Tibial nerve (tissue), 4 donors: ENCODE data around the gene LYPD6B. TPM values are rescaled to one million over a fixed set of nuclear protein-coding genes. Genes with fewer than 3 reads are reported as not detected.

Experiments
- DNase-seq, 2 donors: peaks; one replicate each; pipeline ENCODE4 v3.0.0-alpha.2; 2019; ENCODE audit warnings: low spot score in 2 of 2
- H3K27ac ChIP-seq, 4 donors: fragments of 200-600 bp; sonication (generic) in 3 of 4; one replicate each; pipeline ENCODE4 v1.5.1; 2017 to 2019; ENCODE audit warnings: mild to moderate bottlenecking in 1 of 4
- H3K27me3 ChIP-seq, 2 donors: fragments of 200-600 bp; sonication (generic) in 1 of 2; one replicate each; pipeline versions ENCODE4 v1.5.1 to v1.6.0; 2017 to 2019
- H3K36me3 ChIP-seq, 3 donors: fragments of 200-600 bp; sonication (generic); one replicate each; pipeline ENCODE4 v1.5.1; 2018 to 2019
- H3K4me1 ChIP-seq, 4 donors: fragments of 200-600 bp; sonication (generic) in 3 of 4; one replicate each; pipeline ENCODE4 v1.5.1; 2017 to 2019
- H3K4me3 ChIP-seq, 4 donors: fragments of 200-600 bp; sonication (generic) in 3 of 4; one replicate each; pipeline ENCODE4 v1.5.1; 2017 to 2019; ENCODE audit warnings: mild to moderate bottlenecking in 1 of 4, moderate library complexity in 1 of 4
- H3K9me3 ChIP-seq, 4 donors: fragments of 200-600 bp; sonication (generic) in 3 of 4; one replicate each; pipeline ENCODE4 v1.5.1; 2017 to 2019
- CTCF ChIP-seq, 5 experiments: fragments of 200-600 bp in 3 of 5; fragments of 450-650 bp in 2 of 5; sonication (generic) in 3 of 5; IDR thresholded peaks; one replicate each; pipeline ENCODE4 v1.5.1; 2016 to 2019; ENCODE audit warnings: antibody characterized with exemption in 5 of 5, mild to moderate bottlenecking in 3 of 5, moderate library complexity in 2 of 5
- EP300 ChIP-seq, 2 donors: sonication (generic); formaldehyde crosslinking; IDR thresholded peaks; one replicate each; pipeline ENCODE4 v1.6.1; 2017; ENCODE audit warnings: antibody characterized with exemption in 2 of 2, mild to moderate bottlenecking in 1 of 2
- POLR2A ChIP-seq, 2 donors: fragments of 450-650 bp; IDR thresholded peaks; one replicate each; pipeline ENCODE4 v1.6.1; 2017; ENCODE audit warnings: antibody characterized with exemption in 2 of 2, mild to moderate bottlenecking in 2 of 2, moderate library complexity in 2 of 2
- WGBS, 2 donors: methylation state at CpG; one replicate each; pipeline ENCODE4 v1.1.5; 2018; 5-methylcytosine and 5-hydroxymethylcytosine counted together
- total RNA-seq, 4 donors: library from RNA; depleted of rRNA; stranded (reverse); fragments of >200 nt; gene quantifications; one replicate each; pipeline ENCODE4 v1.1.0, GENCODE V29; 2016

Gene LYPD6B
- total RNA-seq, 4 donors from 2014 or later = not detected

- no peaks in the 10 kb centered on the region for H3K9me3 ChIP-seq
- no peaks in the 10 kb centered on the region for H3K36me3 ChIP-seq
- no peak for DNase-seq
- no peaks in the 10 kb centered on the region for H3K4me1 ChIP-seq
- H3K27ac ChIP-seq = no peak overlapping the region
- H3K4me3 ChIP-seq = no peak overlapping the region
- no peaks in the 10 kb centered on the region for H3K27me3 ChIP-seq
- no peak for TF ChIP-seq CTCF (IDR thresholded peaks at IDR 0.05)
- TF ChIP-seq EP300 (IDR thresholded peaks at IDR 0.05) = no peak
- TF ChIP-seq POLR2A (IDR thresholded peaks at IDR 0.05) = no peak
- 92 to 100% methylated on average over 1 of the region's 1 CpG for WGBS, 2 donors
These were observed 125.8 kb downstream of the LYPD6B start for GRCh38 chr2:149164296-149164695.

- H3K27me3 ChIP-seq = no peaks in the 10 kb centered on the region
- no peaks in the 10 kb centered on the region for H3K9me3 ChIP-seq
- H3K4me3 ChIP-seq = no peak overlapping the region
- H3K36me3 ChIP-seq = no peaks in the 10 kb centered on the region
- H3K4me1 ChIP-seq = no peaks in the 10 kb centered on the region
- TF ChIP-seq CTCF (IDR thresholded peaks at IDR 0.05) (no peak), EP300 (IDR thresholded peaks at IDR 0.05) (no peak), POLR2A (IDR thresholded peaks at IDR 0.05) (no peak)
- H3K27ac ChIP-seq = no peak overlapping the region
- no peak for DNase-seq
These were observed 126.3 kb downstream of the LYPD6B start for GRCh38 chr2:149164827-149165226.

- Histone ChIP-seq H3K27ac (no peak overlapping the region), H3K27me3 (no peaks in the 10 kb centered on the region), H3K4me3 (no peak overlapping the region), H3K4me1 (no peaks in the 10 kb centered on the region), H3K36me3 (no peaks in the 10 kb centered on the region), H3K9me3 (no peaks in the 10 kb centered on the region)
- TF ChIP-seq CTCF (IDR thresholded peaks at IDR 0.05) (no peak), POLR2A (IDR thresholded peaks at IDR 0.05) (no peak), EP300 (IDR thresholded peaks at IDR 0.05) (no peak)
- no peak for DNase-seq
- 35 to 45% methylated on average over 5 of the region's 5 CpGs for WGBS, 2 donors
These were observed 128.7 kb downstream of the LYPD6B start for GRCh38 chr2:149167001-149167780.

- Histone ChIP-seq H3K27me3 (no peaks in the 10 kb centered on the region), H3K4me1 (no peaks in the 10 kb centered on the region), H3K4me3 (no peak overlapping the region), H3K36me3 (no peaks in the 10 kb centered on the region), H3K9me3 (no peaks in the 10 kb centered on the region), H3K27ac (no peak overlapping the region)
- TF ChIP-seq CTCF (IDR thresholded peaks at IDR 0.05) (no peak), EP300 (IDR thresholded peaks at IDR 0.05) (no peak), POLR2A (IDR thresholded peaks at IDR 0.05) (no peak)
- WGBS, 2 donors = 57 to 72% methylated on average over 4 of the region's 4 CpGs
- no peak for DNase-seq
These were observed 129.4 kb downstream of the LYPD6B start for GRCh38 chr2:149167941-149168340.

- Histone ChIP-seq H3K27me3 (no peaks in the 10 kb centered on the region), H3K4me1 (no peaks in the 10 kb centered on the region), H3K27ac (no peak overlapping the region), H3K9me3 (no peaks in the 10 kb centered on the region), H3K4me3 (no peak overlapping the region), H3K36me3 (no peaks in the 10 kb centered on the region)
- no peak for DNase-seq
- 79 to 80% methylated on average over 4 of the region's 4 CpGs for WGBS, 2 donors
- TF ChIP-seq CTCF (IDR thresholded peaks at IDR 0.05) (no peak), POLR2A (IDR thresholded peaks at IDR 0.05) (no peak), EP300 (IDR thresholded peaks at IDR 0.05) (no peak)
These were observed 131.2 kb downstream of the LYPD6B start for GRCh38 chr2:149169656-149170055.
